GM18858 (cell line): ENCODE measurements around the gene PI16.
"Not testable (repeated sequence)": the region's sequence is repeated elsewhere in the genome, so short reads cannot be mapped to it uniquely, and the experiment has no call there.

ENCODE experiments used
- ATAC-seq: cut with Tn5 transposase; IDR thresholded peaks from one replicate; pipeline ENCODE4 v1.9.1; 2021; ENCODE audit not compliant: unreplicated experiment

PI16 gene

GRCh38 chr6:36927691-36928546 is 26.6 kb upstream of the PI16 start:
- ATAC-seq, result no peak

GRCh38 chr6:36928547-36928918 is 26.0 kb upstream of the PI16 start:
- no peak for ATAC-seq

- ATAC-seq, result no peak
Observed at GRCh38 chr6:36929152-36929551, 25.4 kb upstream of the PI16 start.

GRCh38 chr6:36929607-36930006 is 24.9 kb upstream of the PI16 start:
- ATAC-seq, result no peak

- no peak for ATAC-seq
Observed at GRCh38 chr6:36930483-36930882, 24.1 kb upstream of the PI16 start.

- no peak for ATAC-seq
Observed at GRCh38 chr6:36933102-36933501, 21.4 kb upstream of the PI16 start.

GRCh38 chr6:36933519-36933918 is 21.0 kb upstream of the PI16 start:
- ATAC-seq, result no peak

- no peak for ATAC-seq
Observed at GRCh38 chr6:36934901-36935300, 19.6 kb upstream of the PI16 start.

GRCh38 chr6:36936824-36937223 is 17.7 kb upstream of the PI16 start:
- no peak for ATAC-seq

GRCh38 chr6:36937896-36938295 is 16.6 kb upstream of the PI16 start:
- no peak for ATAC-seq

GRCh38 chr6:36938536-36938935 is 16.0 kb upstream of the PI16 start:
- ATAC-seq, result no peak

- ATAC-seq, result not testable (repeated sequence)
Observed at GRCh38 chr6:36939005-36939404, 15.5 kb upstream of the PI16 start.

- no peak for ATAC-seq
Observed at GRCh38 chr6:36940027-36940426, 14.5 kb upstream of the PI16 start.

- ATAC-seq, result not testable (repeated sequence)
Observed at GRCh38 chr6:36941561-36941960, 13.0 kb upstream of the PI16 start.

- not testable (repeated sequence) for ATAC-seq
Observed at GRCh38 chr6:36942329-36942728, 12.2 kb upstream of the PI16 start.

- no peak for ATAC-seq
Observed at GRCh38 chr6:36944650-36945049, 9.9 kb upstream of the PI16 start.

GRCh38 chr6:36945301-36945700 is 9.2 kb upstream of the PI16 start:
- no peak for ATAC-seq

GRCh38 chr6:36946526-36946925 is 8.0 kb upstream of the PI16 start:
- no peak for ATAC-seq

- no peak for ATAC-seq
Observed at GRCh38 chr6:36947570-36948351, 6.8 kb upstream of the PI16 start.

- ATAC-seq, result not testable (repeated sequence)
Observed at GRCh38 chr6:36949076-36949475, 5.5 kb upstream of the PI16 start.

- ATAC-seq, result no peak
Observed at GRCh38 chr6:36949636-36950035, 4.9 kb upstream of the PI16 start.

GRCh38 chr6:36953931-36954261 is 642 bp upstream of the PI16 start:
- no peak for ATAC-seq
